Islet precursor cell (in vitro differentiated cells): ENCODE measurements around the gene TRIM3.
A peak's percentile ranks its signal among the peaks of the same experiment; 100 is the strongest.

ENCODE experiments used
- DNase-seq: peaks from one replicate; pipeline ENCODE4 v3.0.0-alpha.2; 2018

Gene TRIM3

GRCh38 chr11:6433998-6434660, 39.6 kb downstream of the TRIM3 start:
- no peak for DNase-seq

GRCh38 chr11:6431861-6432260, 41.9 kb downstream of the TRIM3 start:
- DNase-seq = peak; percentile 94

- no peak for DNase-seq
Measured at GRCh38 chr11:6427516-6427915, 46.2 kb downstream of the TRIM3 start.

GRCh38 chr11:6420677-6421076, 53.1 kb downstream of the TRIM3 start:
- DNase-seq = no peak

GRCh38 chr11:6419009-6419631, 54.6 kb downstream of the TRIM3 start, which contains the start of gene APBB1:
Gene APBB1 (minus strand): TSS chr11:6419094. CDS start chr11:6411347, 7,747 bp downstream.
- no peak for DNase-seq

GRCh38 chr11:6418557-6419008, 55.2 kb downstream of the TRIM3 start:
- DNase-seq = no peak

GRCh38 chr11:6417907-6418556, 55.7 kb downstream of the TRIM3 start:
- DNase-seq = no peak

- DNase-seq = no peak
Measured at GRCh38 chr11:6415797-6416196, 57.9 kb downstream of the TRIM3 start.

- no peak for DNase-seq
Measured at GRCh38 chr11:6414874-6415328, 58.8 kb downstream of the TRIM3 start.

GRCh38 chr11:6413791-6414201, 59.9 kb downstream of the TRIM3 start:
- no peak for DNase-seq

- DNase-seq = no peak
Measured at GRCh38 chr11:6411594-6412031, 62.1 kb downstream of the TRIM3 start.

GRCh38 chr11:6410695-6411430, 62.9 kb downstream of the TRIM3 start:
- DNase-seq = no peak

GRCh38 chr11:6406370-6406769, 67.4 kb downstream of the TRIM3 start:
- no peak for DNase-seq

- no peak for DNase-seq
Measured at GRCh38 chr11:6405846-6406245, 67.9 kb downstream of the TRIM3 start.

- DNase-seq = peak; percentile 84
Measured at GRCh38 chr11:6405052-6405667, 68.6 kb downstream of the TRIM3 start.

GRCh38 chr11:6404342-6405051, 69.2 kb downstream of the TRIM3 start:
- no peak for DNase-seq

- DNase-seq = no peak
Measured at GRCh38 chr11:6403539-6403938, 70.2 kb downstream of the TRIM3 start.

GRCh38 chr11:6402561-6402981, 71.2 kb downstream of the TRIM3 start:
- DNase-seq = no peak

- no peak for DNase-seq
Measured at GRCh38 chr11:6402061-6402470, 71.7 kb downstream of the TRIM3 start.

- DNase-seq = no peak
Measured at GRCh38 chr11:6401464-6401863, 72.3 kb downstream of the TRIM3 start.

- no peak for DNase-seq
Measured at GRCh38 chr11:6400431-6401345, 73.1 kb downstream of the TRIM3 start.
